Neural progenitor cell (in vitro differentiated cells): ENCODE measurements around the gene CDNF.

ENCODE experiments used
- CTCF ChIP-seq: fragments of 200-600 bp; sonication (generic); IDR thresholded peaks from 2 replicates; pipeline ENCODE4 v1.5.1; 2017; ENCODE audit warnings: antibody characterized with exemption, mild to moderate bottlenecking
- EZH2 ChIP-seq: fragments of 200-600 bp; sonication (generic); IDR thresholded peaks from 2 replicates; pipeline ENCODE4 v1.6.1; 2017; ENCODE audit warnings: antibody characterized with exemption, mild to moderate bottlenecking, moderate library complexity
- EZH2phosphoT487 ChIP-seq: fragments of 200-600 bp; sonication (generic); IDR thresholded peaks from 2 replicates; pipeline ENCODE4 v1.6.1; 2017; ENCODE audit warnings: antibody characterized with exemption

GRCh38 chr10:14773551-14774213, 64.2 kb downstream of the CDNF start:
- TF ChIP-seq CTCF (no peak), EZH2 (no peak), EZH2phosphoT487 (no peak)
